ENCODE results near the gene DMC1.
"Not testable (repeated sequence)": the region's sequence is repeated elsewhere in the genome, so short reads cannot be mapped to it uniquely, and the experiment has no call there.

DMC1 gene, protein sequence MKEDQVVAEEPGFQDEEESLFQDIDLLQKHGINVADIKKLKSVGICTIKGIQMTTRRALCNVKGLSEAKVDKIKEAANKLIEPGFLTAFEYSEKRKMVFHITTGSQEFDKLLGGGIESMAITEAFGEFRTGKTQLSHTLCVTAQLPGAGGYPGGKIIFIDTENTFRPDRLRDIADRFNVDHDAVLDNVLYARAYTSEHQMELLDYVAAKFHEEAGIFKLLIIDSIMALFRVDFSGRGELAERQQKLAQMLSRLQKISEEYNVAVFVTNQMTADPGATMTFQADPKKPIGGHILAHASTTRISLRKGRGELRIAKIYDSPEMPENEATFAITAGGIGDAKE

DNA sequence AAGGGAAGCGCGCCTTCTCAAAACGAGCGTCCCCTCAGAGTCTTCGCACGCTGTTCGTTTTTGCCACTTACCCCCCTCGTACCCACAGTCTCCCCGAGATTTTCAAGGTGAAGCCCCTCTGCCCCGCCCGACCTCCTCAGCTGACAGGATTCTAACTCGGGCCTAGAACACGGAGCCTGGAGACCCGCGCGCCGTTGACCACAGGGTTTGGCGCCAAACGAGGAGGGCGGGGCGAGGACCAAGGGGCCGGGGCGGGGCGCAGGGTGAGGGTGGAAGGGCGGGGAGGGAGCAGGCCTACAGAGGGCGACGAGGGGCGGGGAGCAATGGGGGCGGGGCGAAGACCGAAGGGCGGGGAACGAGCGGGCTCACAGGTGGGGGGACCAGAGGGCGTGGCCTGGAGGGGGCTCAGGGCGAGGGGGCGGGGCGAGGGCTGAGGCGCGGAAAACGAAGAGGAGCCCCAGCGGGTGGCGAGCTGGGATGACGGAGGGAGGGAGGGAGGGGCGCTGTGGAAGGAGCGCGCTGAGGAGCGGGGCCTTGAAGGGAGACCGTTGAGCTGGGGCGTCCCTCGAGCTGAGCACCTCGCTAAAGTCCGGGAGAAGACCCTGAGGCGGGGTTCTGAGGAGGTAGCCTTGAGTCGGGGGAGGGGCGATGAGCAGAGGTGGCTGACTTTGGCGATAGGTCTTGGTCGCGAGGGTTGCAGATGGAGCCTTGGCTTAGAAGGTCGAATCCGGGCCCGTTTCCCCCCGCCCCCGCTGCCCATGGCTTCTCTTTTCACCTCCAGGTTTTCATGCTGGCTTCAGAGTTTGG, at the start of gene DMC1:
DMC1 (minus strand) TSS at position 212 of the 807 bp plus-strand sequence. CDS start 1,927 bp downstream, outside the sequence.
- DNase-seq (ENCODE audit: low spot score) = peak; percentile 81

GRCh38 chr22:38618682-38619081, 48.7 kb upstream of the DMC1 start:
- no peak for DNase-seq (ENCODE audit: low spot score)

- no peak for DNase-seq (ENCODE audit: low spot score)
These were observed 48.3 kb upstream of the DMC1 start for GRCh38 chr22:38618258-38618657.

- DNase-seq (ENCODE audit: low spot score) = not testable (repeated sequence)
These were observed 45.1 kb upstream of the DMC1 start for GRCh38 chr22:38615064-38615405.

DNA sequence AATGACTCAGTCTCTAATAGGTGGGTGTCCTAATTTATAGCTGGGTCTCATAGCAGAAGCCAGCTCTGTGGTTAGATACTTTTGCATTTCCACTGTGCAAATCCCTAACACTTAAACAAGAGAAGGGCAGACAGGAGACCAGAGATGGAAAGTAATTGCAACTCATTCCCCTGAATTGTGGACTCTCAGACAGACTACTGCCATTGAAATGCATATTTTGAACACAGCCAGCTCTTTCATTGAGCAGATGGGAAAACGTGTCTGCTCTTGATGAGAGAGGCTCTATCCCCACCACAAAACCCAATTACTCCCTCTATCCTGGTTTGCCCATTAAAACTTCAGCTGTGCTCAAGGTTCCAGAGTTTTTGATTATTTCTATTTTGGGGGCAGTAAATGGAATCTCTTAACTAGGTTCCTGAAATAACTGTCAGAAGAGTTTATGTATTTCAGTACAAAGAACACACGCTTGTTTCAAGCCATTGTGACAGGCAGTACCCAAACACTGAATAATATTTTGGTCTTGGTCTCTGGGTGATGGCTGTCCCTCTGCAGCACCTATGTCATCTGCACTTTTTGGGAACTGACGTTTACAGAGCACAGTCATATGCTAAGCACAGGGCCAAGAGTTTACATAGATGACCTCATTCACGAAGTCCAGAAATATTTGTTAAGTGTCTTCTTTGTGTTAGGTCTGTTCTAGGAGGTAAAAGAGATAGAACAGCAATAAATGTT, 44.5 kb upstream of the DMC1 start:
- no peak for DNase-seq (ENCODE audit: low spot score)

DNA sequence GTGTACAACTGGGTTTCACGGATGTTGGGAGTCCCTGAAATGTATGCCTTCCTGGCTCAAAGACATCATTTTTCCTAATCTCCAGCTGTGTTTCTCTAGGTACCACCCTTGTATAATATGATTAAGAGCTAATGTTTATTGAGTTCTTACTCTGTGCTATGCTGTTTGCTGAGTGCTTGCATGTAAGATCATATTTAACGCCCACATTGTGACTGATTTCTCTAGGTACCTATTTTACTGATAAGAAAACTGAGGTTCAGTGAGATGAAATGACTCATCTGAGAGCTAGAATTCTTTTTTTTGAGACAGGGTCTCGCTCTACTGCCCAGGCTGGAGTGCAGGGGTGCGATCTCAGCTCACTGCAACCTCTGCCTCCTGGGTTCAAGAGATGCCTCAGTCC, 43.6 kb upstream of the DMC1 start:
- DNase-seq (ENCODE audit: low spot score) = no peak

DNA sequence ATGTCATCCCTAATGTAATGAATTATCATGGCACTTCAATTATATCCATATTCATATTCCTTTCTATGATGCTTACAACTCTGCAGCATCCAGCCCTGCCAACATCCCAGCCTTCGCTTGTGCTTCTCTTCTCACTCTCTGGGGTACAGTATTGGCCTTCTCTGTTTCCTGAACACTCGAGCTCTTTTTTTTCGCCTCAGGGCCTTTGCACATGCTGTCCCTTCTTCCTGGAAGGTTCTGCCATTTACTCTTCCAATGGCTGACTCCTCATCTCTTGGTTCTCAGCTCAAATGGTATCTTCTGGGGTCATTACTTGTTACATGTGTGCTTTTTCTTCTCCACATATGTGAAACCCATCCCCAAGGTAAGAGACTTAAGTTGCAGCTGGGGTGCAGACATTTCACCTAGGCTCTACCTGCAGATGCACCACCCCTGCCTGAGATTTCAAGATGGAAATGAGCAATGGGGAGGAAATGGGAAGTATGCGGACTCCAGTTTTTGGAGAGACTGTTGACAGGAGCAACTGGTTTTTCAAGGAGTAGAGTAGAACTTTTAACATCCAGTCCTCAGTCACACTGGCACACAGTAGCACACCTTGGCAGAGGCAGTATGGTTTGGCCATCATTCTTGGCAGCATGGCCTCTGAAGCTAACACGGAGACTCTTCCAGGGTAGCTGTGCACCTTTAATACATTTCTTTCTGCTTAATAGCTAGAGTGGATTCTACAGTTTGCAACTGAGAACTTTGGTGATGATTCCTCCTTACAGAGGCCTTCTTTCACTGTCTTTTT, 42.4 kb upstream of the DMC1 start:
- DNase-seq (ENCODE audit: low spot score) = no peak

DNA sequence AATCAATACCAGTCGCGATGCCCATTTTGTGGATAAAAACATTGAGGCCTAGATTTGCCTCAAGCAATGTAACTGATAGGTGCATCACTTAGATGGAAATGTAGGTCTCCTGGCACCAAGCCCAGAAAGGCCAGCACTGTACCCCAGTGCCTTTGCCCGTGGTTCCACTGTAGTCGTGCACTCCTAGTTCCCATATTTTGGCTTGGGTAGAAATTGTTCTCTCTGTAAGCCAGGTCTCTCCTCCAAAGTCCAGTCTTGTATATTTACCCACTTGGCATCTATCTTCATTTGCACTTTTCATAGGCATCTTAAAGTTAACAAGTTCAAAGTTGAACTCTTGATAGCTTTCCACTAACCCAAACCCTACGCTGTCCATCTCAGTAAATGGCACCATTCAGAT, 41.6 kb upstream of the DMC1 start:
- no peak for DNase-seq (ENCODE audit: low spot score)

GRCh38 chr22:38610234-38610633, 40.3 kb upstream of the DMC1 start:
- DNase-seq (ENCODE audit: low spot score) = no peak

GRCh38 chr22:38608992-38609750, 39.2 kb upstream of the DMC1 start:
- no peak for DNase-seq (ENCODE audit: low spot score)

GRCh38 chr22:38607680-38608079, 37.7 kb upstream of the DMC1 start:
- DNase-seq (ENCODE audit: low spot score) = no peak

GRCh38 chr22:38602166-38602565, 32.2 kb upstream of the DMC1 start:
- no peak for DNase-seq (ENCODE audit: low spot score)

GRCh38 chr22:38601221-38601764, 31.3 kb upstream of the DMC1 start:
- DNase-seq (ENCODE audit: low spot score) = no peak

DNA sequence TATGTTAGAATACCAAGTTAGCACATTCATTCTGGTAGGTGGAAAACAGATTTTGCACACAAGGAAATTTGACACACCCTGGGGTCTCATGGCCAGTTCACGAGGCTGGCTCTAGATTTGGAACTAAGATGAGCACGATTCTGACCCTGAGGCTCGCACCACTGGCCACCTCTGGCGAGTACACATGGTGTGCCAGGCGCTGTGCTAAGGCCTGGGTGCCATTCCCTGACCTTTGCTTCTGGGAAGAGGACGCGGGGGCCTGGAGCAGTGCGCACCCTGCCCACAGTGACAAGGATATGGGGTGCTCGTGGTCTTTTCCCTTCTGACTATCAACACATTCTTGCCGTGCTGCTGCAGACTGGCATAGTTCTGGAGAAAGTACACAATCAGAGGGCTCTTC, 29.5 kb upstream of the DMC1 start:
- no peak for DNase-seq (ENCODE audit: low spot score)

DNA sequence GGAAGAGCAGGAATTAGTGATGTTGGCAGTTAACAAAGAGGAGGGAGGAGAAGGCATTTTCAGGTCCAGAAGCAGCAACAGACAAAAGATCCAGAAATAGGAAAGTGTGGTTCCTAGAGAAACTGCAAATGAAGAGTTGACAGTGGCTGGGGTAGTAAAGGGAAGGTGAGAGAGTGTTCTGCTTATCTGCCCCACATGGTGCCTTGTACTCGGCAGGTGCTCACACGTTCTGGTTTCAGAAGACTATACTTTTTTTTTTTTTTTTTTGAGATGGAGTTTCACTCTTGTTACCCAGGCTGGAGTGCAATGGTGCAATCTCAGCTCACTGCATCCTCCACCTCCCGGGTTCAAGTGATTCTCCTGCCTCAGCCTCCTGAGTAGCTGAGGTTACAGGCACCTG, 12.9 kb upstream of the DMC1 start:
- DNase-seq (ENCODE audit: low spot score) = not testable (repeated sequence)

DNA sequence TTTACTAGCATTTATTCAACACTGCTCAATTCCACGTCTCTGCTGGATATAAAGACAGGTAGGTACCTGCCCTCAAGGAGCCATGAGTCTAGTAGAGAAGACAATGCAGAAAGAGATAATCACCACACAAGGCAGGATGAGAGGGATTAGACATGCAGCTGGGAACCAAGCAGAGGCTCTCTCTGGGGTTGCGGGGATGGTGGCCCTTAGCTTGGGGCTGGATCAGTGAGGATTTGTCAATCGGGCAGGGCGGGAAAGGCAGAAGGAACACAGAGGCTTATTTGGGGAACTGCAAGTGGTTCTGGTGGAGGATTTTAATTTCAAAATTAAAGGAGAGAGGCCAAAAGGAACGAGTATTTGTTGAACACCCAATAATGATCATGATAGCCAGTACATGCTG, 8.5 kb upstream of the DMC1 start:
- DNase-seq (ENCODE audit: low spot score) = no peak

DNA sequence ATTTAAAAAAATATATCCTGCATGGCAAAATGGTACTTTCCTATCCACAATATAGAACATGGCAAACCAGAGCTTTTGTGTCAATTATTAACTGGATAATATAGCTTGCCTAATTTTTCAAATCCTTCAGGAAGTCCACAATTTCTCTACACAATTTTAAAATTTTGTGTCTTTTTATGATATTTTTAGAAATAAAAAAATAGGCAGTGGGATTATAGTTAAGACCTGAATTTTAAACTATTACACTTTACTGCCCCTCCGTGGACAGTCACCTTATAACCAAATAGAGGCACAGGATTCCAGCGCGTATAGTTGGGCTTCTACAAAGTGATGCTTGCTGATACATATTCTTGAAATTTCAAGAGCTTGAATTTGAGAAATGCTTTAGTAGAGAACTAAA, 2.1 kb upstream of the DMC1 start:
- peak; percentile 46 for DNase-seq (ENCODE audit: low spot score)

DNA sequence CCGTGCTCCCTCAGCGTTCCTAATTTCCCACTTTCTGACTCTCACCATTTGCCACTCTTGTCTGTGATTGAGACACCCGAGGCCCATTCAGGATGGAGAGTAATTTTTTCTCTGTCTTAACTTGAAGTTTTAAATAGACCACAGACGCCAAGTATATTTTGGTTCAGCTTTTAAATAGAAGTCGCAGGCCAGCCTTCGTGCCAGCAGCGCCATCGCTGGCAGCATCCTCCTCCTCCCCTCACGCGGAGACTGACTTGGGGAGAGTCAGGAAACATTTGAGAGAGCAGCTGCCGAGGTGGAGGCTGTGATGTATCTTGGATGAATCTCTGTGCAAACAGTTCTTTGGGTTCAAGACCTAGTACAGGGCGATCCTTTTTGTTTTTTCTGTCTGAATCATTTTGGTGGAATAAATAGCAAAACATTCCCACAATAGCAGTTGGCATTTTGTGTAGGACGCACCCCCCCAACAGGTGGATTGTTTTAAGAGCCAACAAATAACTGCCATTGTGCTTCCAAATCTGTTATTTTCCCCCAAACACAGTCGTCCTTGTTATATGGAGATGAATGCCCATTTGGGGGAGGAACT, 889 bp upstream of the DMC1 start:
- DNase-seq (ENCODE audit: low spot score) = peak; percentile 25

- no peak for DNase-seq (ENCODE audit: low spot score)
These were observed 607 bp downstream of the DMC1 start for GRCh38 chr22:38569181-38569971.
